ENCODE data around the gene ABCA3.
"Not testable (repeated sequence)": the region's sequence is repeated elsewhere in the genome, so short reads cannot be mapped to it uniquely, and the experiment has no call there.

ABCA3 gene

GRCh38 chr16:2251296-2252111 lies 89.0 kb downstream of the ABCA3 start, which contains the start of gene ECI1:
Gene ECI1 (minus strand): TSS chr16:2251587. CDS start chr16:2251566, 21 bp downstream.
- peak; percentile 77 for DNase-seq

DNA sequence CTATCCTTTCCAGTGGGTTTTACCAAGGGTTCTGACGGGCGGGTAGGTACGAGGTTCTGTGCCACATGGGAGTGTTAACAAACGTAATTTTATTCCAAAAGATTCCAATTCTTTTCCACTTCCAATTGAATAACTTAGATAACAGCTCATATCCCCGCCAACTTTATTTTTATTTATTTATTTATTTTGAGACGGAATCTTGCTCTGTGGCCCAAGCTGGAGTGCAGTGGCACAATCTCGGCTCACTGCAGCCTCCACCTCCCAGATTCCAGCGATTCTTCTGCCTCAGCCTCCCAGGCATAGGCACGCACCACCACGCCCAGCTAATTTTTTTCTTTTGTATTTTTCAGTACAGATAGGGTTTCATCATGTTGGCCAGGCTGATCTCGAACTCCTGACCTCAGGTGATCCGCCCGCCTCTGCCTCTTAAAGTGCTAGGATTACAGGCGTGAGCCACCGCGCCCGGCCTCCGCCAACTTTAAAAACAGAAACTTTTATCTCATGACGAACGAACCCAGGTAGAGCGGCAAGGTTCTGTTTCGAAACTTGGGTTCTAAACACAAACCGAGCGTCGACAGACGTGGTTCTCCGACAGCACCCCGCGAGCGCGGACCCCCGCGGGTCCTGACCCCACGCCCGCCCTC lies 89.8 kb downstream of the ABCA3 start:
- DNase-seq: peak; percentile 33

DNA sequence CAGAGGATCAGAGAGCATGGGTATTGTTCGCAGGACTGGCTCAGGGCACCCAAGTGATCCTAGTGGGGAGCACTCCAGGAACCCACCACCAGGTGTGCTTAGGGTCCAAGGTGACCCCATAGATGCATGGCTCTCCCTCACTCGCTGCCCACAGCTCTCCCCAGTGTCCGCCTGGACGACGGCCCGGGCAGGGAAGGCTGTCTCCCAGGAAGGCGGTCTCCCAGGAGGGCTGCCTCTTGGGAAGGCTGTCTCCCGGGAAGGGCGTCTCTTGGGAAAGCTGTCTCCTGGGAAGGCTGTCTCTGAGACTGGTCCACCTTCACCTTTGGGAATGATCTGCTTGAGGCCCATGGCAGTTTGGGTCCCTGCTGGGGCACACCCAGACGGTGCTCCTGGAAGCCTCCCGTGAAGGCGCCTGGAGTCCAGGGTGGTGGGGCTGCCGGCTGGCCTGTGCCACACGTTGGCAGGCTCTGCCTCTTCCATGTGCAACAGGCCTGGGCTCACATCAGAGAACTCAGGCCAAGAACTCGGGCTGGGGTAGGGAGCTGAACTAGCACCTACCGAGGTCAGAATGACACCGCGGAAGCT lies 94.1 kb downstream of the ABCA3 start:
- no peak for DNase-seq

DNA sequence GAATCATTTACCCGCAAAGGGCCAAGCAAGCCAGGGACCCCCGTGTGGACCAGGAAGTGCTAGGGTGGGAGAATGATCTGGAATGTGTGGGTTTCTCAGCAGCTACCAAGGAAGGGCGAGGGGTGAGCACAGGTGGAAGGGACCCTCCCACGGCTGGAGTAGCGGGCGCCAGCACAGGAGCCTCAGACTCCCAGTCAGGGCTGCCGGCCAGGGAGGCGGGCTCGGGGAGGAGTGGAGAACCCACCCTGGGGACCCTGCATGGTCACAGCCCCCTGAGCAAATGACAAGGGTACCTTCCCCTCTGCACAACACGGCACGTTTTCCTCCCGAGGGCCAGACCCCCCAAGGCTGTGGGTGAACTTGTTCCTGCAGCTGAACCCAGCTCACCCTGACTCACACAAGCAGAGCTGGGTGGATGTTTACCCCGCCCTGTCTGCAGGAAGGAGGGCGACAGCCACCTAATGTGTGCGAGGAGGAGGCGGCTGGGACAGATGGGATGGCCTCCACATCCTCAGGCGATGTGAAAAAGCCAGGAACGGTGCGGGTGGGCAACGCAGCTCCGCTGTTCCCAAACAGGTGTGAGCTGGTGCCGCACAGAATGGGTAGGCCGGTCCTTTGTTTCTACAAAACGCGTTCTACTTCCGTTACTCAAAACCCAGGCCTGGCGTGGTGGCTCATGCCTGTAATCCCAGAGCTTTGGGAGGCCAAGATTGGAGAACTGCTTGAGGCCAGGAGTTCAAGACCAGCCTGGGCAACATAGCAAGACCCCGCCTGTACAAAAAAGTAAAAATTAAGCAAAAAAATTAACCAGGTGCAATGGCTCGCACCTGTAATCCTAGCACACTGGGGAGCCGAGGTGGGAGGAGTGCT lies 95.4 kb downstream of the ABCA3 start:
- no peak for DNase-seq

DNA sequence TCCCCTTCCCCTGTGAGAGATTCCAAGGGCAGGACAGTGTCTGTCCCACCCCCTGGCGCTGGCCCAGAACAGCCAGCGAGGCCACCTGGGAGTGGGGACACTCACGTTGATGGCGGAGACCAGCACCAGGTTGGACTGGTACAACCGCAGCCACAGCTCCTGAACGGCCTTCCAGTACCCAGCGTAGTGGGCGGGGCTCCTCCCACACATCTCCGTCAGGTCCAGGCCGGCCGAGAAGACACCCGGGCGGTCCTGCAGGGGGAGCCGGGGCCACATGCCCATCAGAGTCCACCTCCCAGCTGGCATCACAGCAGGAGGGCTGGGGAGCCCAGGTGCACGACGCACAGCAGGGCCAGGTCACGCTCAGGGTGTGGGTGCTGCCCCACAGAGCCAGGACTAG lies 96.2 kb downstream of the ABCA3 start:
- no peak for DNase-seq

DNA sequence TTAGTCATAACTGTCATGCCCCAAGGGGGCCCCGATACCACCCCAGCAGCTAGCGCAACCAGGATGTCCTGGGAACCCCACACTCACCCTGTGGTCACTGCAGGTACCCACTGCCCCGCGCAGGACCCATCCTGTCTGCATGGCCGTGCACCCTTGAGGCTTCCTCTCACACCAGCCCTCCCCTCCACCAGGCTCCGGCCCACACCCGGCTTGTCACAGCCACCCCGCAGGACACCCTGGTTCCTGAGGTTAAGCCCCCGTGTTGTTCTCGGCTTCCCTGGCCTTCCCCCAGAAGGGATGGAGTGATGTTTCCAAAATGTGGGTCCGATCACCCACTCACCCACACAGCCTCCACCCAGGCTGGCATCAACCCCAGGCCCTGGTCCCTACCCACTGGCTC lies 96.7 kb downstream of the ABCA3 start:
- no peak for DNase-seq

- no peak for DNase-seq
Measured at GRCh38 chr16:2243031-2243528, 97.4 kb downstream of the ABCA3 start.

DNA sequence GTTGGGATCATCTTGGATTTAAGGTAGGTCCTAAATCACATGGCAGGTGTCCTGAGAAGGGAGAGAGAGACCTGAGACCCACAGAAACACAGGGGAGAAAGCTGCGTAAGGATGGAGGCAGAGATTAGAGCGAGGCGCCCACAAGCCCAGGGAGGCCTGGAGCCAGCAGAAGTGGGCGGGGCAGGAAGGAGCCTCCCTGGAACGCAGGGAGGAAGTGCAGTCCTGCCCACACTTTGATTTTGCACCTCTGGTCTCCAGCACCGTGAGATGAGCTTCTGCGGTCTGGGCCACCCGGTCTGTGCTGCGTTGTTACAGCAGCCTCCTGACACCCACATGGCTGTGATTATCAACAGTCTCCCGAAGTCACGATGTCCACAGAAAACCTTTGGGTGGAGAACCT lies 97.9 kb downstream of the ABCA3 start:
- no peak for DNase-seq

GRCh38 chr16:2240331-2240730 lies 100.2 kb downstream of the ABCA3 start:
- not testable (repeated sequence) for DNase-seq

DNA sequence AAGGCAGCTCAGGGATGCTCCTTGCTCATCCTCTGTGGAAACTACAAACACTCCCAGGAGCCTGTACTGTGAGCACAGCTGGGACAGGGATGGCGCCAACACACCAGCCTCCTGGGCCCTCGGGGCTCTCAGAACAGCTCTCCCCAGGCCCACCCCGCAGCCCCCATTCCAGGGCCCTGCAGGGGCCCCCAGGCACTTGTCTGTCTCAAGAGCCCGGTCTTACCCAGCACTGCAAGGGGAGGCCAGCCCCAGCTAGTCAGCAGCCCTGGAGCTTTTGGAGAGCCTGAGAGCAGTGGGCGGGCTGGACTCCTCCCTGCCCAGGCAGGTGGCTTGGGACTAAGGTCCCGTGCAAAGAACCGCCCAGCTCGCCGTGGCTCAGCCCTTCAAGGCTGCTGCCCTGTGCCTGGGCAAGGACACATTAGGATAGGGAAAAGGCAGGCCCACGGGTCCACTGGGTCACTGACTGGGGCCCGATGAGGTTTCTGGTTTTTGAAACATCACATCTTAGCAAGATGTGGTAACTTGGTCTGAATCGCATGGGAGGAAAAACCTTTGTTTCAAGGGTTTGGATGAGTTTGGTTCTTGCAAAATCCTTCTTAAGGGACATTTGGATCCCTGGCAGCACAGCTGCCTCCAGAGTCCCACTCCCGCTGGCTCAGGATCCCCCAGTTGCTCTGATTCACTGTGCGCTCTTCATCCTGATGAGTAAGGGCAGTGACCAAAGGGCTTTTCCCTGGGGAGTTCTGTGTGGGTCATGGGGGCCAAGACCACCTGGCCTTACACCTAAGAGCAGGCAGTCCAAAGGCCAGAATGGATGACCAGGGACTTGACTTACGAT lies 101.5 kb downstream of the ABCA3 start:
- no peak for DNase-seq

GRCh38 chr16:2238150-2238837 lies 102.2 kb downstream of the ABCA3 start:
- DNase-seq: no peak

GRCh38 chr16:2237493-2238149 lies 102.9 kb downstream of the ABCA3 start:
- no peak for DNase-seq

DNA sequence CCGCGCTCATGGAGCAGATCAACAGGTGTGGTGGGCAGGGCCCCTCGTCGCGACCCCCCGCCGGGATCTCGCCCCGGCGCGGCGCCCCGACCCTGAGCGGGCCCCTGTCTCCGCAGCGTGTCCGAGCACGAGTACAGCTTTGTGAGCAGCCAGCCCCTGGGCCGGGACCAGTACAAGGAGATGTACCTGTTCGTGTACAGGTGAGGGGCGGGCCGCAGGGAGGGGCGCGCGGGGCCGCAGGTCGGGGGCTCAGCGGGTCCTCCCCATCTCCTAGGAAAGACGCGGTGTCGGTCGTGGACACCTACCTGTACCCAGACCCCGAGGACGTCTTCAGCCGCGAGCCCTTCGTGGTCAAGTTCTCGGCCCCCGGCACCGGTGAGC lies 103.4 kb downstream of the ABCA3 start:
- DNase-seq: no peak

DNA sequence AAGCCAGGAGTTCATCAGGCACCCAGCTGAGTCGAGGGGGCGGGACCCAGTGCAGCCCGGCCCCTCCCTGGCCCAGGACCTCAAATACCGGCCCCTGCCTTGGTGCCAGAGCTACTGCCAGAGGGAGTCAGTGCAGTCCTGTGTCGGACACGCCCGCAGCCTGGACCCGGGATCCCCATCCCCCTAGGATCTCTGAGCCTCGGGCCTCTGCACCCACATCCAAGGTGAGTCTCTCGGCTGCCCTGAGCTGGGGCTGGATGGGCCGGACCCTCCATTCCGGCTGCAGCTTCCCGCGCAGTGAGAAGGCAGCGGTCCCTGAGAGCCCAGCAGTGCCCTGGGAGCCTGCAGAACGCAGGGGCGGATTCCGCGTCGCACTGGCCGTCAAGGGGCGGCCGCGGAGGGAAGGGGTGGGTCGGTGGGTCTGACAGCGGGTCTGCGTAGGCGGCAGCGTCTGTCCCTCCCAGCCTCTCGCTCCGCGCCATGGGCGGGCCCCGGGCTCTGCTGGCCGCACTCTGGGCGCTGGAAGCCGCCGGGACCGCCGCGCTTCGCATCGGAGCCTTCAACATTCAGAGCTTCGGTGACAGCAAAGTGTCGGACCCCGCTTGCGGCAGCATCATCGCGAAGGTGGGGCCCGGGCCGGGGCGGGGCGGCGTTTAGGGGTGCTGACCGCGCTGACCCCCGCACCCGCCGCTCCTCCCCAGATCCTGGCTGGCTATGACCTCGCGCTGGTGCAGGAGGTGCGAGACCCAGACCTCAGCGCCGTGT lies 104.0 kb downstream of the ABCA3 start, which contains the start of gene DNASE1L2:
TSS of gene DNASE1L2 (plus strand) at position 108 of the 765 bp plus-strand sequence. CDS start at position 481, 373 bp downstream.
- no peak for DNase-seq

GRCh38 chr16:2235695-2236336 lies 104.7 kb downstream of the ABCA3 start:
- DNase-seq: no peak

- no peak for DNase-seq
Measured at GRCh38 chr16:2235234-2235651, 105.3 kb downstream of the ABCA3 start.

DNA sequence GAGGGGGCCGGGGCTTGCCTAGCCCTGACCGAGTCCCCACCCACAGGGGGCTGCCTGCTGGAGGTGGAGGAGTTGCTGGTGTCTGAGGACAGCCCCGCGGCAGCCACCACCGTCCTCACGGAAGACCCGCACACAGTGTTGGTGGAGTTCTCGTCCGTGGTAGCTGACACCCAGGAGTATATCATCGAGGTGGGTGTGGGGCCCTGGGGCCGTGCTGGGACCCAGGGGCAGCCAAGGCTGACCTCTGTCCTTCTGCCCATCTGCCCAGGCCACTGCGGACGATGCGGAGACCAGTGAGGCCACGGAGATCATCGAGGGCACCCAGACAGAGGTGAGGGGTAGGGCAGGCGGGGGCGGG lies 105.7 kb downstream of the ABCA3 start:
- DNase-seq: no peak

- DNase-seq: no peak
Measured at GRCh38 chr16:2233872-2234812, 106.4 kb downstream of the ABCA3 start.

All from activated CD8-positive, alpha-beta memory T cell treated with anti-CD3 and anti-CD28 coated beads, Interleukin-2, amount 50 U/mL, for 4 hours (primary cell).